ENCODE data around the gene TMEM129.
"Not testable (repeated sequence)": the region's sequence is repeated elsewhere in the genome, so short reads cannot be mapped to it uniquely, and the experiment has no call there.

The TMEM129 gene

DNA sequence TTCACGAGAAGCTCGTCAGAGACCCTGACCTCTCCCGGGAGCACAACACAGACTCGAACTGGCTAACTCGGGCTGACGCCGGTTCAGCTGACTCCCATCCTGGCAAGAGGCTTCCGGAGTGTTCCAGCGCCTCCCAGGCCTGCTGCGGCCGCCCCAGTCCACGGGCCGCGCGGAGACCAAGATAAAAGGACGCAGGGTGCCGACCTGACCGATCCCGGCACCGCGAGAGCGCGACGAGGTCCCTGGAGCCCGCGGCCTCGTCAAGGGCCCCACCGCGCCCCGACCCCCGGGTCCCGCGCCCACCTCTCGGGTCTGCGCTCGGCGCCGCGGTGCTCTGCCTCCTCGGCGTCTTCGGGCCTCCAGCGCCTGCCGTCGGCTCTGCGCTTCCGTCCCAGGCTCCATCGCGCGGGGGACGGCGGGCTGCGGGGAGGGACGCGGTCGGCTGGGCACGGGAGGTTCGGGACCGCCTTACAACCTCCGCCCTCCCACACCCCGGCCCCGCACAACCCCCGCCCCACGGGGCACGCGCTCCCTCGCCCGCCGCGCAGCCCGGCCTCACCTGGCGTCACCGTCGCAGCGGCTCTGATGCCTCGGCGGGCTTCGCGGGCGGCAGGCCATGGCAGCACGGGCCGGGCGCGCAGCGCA is 9.4 kb downstream of the TMEM129 start:
- peak; percentile 56 for DNase-seq (ENCODE audit: low read depth)
- TF ChIP-seq, protein P1, sequence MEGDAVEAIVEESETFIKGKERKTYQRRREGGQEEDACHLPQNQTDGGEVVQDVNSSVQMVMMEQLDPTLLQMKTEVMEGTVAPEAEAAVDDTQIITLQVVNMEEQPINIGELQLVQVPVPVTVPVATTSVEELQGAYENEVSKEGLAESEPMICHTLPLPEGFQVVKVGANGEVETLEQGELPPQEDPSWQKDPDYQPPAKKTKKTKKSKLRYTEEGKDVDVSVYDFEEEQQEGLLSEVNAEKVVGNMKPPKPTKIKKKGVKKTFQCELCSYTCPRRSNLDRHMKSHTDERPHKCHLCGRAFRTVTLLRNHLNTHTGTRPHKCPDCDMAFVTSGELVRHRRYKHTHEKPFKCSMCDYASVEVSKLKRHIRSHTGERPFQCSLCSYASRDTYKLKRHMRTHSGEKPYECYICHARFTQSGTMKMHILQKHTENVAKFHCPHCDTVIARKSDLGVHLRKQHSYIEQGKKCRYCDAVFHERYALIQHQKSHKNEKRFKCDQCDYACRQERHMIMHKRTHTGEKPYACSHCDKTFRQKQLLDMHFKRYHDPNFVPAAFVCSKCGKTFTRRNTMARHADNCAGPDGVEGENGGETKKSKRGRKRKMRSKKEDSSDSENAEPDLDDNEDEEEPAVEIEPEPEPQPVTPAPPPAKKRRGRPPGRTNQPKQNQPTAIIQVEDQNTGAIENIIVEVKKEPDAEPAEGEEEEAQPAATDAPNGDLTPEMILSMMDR (IDR thresholded peaks at IDR 0.05; ENCODE audit: insufficient read depth, low read depth, low read length, missing control alignments): no peak
- peak overlapping the region; percentile 90 for H3K4me3 ChIP-seq (ENCODE audit: low read depth, low read length)

DNA sequence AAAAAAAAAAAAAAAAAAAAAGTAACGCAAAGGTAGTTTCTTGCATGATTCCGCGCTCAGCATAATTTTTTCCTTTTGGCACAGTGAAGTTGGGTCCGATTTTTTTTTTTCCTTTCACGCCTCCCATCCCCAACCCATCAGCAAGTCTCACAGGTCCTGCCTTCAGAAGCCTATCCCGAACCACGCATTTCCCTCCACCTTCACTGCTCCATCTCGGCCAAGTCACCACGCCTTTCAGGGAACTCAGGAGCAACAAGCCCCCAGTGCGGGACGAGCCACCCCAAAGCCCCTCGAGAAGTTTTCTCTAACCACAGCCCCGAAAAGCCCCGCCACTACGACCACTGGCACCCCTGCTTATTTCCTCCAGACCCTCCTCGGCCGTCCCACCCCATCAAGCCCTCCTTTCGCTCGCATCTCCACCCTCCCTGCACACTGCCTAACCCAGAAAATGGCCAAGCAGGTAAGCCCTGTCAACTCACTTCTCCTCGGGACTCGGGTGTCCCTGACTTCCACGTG is 10.0 kb downstream of the TMEM129 start:
- DNase-seq (ENCODE audit: low read depth): no peak
- H3K4me3 ChIP-seq (ENCODE audit: low read depth, low read length): peak overlapping the region; percentile 90
- TF ChIP-seq, protein P1 (IDR thresholded peaks at IDR 0.05; ENCODE audit: insufficient read depth, low read depth, low read length, missing control alignments): no peak

DNA sequence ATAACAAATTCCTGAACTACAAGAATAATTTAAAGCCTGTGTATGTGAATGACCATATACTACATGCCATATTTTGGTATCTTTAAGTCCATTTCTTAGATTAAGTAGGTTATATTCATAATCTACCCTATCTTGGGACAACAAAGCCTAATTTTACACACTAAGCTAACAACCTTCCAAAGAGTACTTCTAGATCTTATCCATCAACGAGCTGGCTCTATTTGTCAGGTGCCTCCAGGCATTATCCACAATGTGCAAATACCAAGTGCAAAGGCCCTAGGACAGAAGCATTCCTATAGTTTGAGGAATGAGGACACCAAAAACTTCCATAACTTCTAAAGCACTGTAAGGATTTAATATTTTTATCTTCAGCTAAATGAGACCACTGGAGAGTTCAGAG is 12.5 kb downstream of the TMEM129 start:
- no peak overlapping the region; the same call in 1 of the 2 replicates for H3K4me3 ChIP-seq (ENCODE audit: low read depth, low read length)
- TF ChIP-seq, protein P1 (IDR thresholded peaks at IDR 0.05; ENCODE audit: insufficient read depth, low read depth, low read length, missing control alignments): no peak
- DNase-seq (ENCODE audit: low read depth): no peak

DNA sequence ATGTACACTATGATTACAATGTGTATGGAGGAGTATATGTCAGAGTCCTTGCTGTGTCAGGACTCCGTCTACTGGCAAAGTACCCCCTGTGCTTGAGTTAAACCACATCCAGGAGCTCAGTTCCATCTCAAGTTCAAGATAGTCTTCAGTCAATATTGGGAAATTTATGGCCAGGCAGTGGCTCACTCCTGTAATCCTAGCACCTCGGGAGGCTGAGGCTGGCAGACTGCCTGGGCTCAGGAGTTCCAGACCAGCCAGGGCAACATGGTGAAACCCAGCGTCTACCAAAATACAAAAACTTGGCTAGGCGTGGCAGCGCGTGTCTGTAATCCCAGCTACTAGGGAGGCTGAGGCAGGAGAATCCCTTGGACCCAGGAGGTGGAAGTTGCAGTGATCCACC is 14.8 kb downstream of the TMEM129 start:
- no peak for DNase-seq (ENCODE audit: low read depth)
- TF ChIP-seq, protein P1 (IDR thresholded peaks at IDR 0.05; ENCODE audit: insufficient read depth, low read depth, low read length, missing control alignments): no peak
- no peak overlapping the region for H3K4me3 ChIP-seq (ENCODE audit: low read depth, low read length)

DNA sequence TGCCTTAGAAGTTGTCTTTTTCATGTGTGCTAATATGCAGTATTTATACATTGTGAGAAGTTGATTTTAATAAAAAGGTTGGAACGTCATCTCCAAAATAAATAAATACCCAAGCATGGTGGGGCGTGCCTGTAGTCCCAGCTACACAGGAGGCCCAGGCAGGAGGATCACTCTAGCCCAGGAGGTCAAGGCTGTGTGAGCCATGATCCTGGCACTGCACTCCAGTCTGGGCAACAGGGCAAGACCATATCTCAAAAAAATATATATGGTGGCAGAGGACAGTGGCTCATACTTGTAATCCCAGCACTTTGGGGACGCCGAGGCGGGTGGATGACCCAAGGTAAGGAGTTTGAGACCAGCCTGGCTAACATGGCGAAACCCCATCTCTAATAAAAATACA is 15.4 kb downstream of the TMEM129 start:
- no peak overlapping the region for H3K4me3 ChIP-seq (ENCODE audit: low read depth, low read length)
- no peak for DNase-seq (ENCODE audit: low read depth)
- TF ChIP-seq, protein P1 (IDR thresholded peaks at IDR 0.05; ENCODE audit: insufficient read depth, low read depth, low read length, missing control alignments): no peak

DNA sequence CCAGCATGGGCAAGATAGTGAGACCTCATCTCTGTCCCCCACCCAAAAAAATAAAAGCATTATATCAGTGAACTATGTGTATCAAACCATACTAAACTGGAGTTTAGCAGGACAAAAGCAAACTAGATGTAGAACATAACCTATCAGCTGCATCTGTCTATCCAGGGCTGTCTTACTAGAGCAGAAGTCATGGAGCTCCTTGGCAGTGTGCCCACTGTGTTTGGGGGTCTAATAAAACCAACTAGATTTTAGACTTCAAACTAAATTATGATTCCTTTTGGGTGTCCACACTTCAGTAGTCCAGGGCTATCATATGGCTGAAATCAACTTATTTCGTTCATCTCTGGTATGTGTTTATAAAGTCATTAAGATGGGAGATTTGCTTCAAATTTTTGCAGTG is 17.3 kb downstream of the TMEM129 start:
- no peak for DNase-seq (ENCODE audit: low read depth)
- H3K4me3 ChIP-seq (ENCODE audit: low read depth, low read length): no peak overlapping the region
- TF ChIP-seq, protein P1 (IDR thresholded peaks at IDR 0.05; ENCODE audit: insufficient read depth, low read depth, low read length, missing control alignments): no peak

DNA sequence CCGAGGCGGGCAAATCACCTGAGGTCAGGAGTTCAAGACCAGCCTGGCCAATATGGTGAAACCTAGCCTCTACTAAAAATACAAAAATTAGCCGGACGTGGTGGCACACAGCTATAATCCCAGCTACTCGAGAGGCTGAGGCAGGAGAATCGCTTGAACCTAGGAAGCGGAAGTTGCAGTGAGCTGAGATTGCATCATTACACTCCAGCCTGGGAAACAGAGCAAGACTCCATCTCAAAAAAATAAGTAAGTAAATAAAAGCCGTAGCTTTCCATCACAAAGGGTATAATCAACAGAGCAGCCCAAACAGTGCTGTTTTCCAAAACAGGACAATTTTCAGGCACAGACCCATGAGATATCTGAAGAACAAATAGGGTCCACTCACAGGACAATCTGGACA is 19.5 kb downstream of the TMEM129 start:
- not testable (repeated sequence) for H3K4me3 ChIP-seq (ENCODE audit: low read depth, low read length); DNase-seq (ENCODE audit: low read depth)
